ENCODE measurements around the gene MRGPRD.
A peak's percentile ranks its signal among the peaks of the same experiment; 100 is the strongest.
"Not testable (repeated sequence)": the region's sequence is repeated elsewhere in the genome, so short reads cannot be mapped to it uniquely, and the experiment has no call there.

Gene MRGPRD

DNA sequence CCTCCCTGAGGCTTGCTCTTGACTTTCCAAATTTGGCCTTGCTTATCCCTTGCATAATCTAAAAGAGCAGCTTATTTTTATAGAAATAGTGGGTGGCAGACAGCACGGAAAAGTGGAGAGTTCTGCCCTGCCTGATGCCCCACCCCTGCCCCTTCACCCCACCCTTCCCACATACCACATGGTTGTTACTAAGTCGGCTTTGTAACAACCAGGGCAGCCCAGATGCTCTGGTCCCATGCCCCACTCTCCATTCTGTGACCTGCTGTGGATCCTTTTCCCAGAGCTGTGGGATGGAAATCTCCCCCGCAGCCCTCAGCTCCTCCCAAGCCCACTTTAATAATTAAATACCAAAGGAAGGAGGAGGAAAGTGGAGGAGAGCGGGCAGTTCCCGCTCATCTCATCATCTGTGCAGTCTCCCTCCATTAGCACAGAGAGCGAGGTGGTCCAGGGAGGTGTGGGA lies 21.4 kb upstream of the MRGPRD start:
- peaks cover 3% of the 10 kb centered on the region for H3K4me1 ChIP-seq (ENCODE audit: insufficient read depth, insufficient read length)
- H3K9ac ChIP-seq (ENCODE audit: insufficient read length, low read depth) = no peak overlapping the region
- no peak for DNase-seq (ENCODE audit: low read depth, low spot score)
- H3K27me3 ChIP-seq (ENCODE audit: insufficient read depth, insufficient read length) = no peaks in the 10 kb centered on the region
- no peak for TF ChIP-seq SUZ12 (IDR thresholded peaks at IDR 0.05; ENCODE audit: extremely low read depth, insufficient read depth, insufficient read length)
- H3K9me3 ChIP-seq (ENCODE audit: insufficient read depth, low read length) = no peaks in the 10 kb centered on the region
- no peak overlapping the region for H3K4me3 ChIP-seq (ENCODE audit: insufficient read length, low read depth)
- peaks cover 39% of the 10 kb centered on the region for H3K36me3 ChIP-seq (ENCODE audit: insufficient read depth, insufficient read length, low read length)

DNA sequence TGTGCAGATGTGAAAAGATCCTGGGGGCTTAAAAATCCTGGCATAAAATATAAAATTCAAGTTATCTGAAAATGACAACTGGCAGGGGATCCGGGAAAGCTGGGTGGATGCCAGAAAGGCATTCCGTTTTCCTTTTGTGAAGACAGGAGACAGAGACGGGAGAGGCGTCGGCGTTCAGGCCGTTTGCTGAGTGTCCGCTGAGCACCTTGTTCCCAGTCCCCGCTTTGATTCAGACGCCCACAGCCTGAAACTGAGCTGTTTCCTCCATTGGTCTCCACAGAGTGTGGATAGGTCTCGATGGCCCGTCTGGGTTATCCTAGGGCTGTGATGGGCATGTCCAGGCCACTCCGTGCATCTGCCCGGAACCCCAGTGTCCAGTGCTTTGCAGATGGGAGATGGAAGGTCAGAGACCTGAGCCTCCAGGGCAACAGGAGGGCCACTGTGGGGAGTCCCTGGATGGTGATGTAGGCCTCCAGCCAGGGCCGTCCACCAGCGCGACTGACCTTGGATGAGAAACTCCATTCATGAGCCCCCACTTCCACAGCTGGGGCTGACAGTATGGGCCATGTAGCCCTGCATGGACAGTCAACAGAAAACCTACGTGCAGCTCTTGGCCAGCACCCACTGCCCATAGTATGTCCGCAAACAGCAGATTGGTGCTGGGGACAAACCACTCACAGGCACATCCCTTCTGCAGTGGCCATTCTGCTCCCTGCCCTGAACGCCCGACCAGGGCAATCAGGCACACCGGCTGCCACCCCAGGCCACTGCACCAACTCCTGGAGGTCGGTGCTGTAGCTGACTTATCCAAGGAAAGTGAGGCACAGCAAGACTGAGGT lies 20.7 kb upstream of the MRGPRD start:
- Histone ChIP-seq H3K27me3 (ENCODE audit: insufficient read depth, insufficient read length) (no peaks in the 10 kb centered on the region), H3K4me3 (ENCODE audit: insufficient read length, low read depth) (no peak overlapping the region), H3K9me3 (ENCODE audit: insufficient read depth, low read length) (no peaks in the 10 kb centered on the region), H3K36me3 (ENCODE audit: insufficient read depth, insufficient read length, low read length) (peaks cover 32% of the 10 kb centered on the region), H3K9ac (ENCODE audit: insufficient read length, low read depth) (no peak overlapping the region), H3K4me1 (ENCODE audit: insufficient read depth, insufficient read length) (no peaks in the 10 kb centered on the region)
- no peak for TF ChIP-seq YY1 (IDR thresholded peaks at IDR 0.05; ENCODE audit: insufficient read depth, insufficient read length)
- no peak for DNase-seq (ENCODE audit: low read depth, low spot score)

DNA sequence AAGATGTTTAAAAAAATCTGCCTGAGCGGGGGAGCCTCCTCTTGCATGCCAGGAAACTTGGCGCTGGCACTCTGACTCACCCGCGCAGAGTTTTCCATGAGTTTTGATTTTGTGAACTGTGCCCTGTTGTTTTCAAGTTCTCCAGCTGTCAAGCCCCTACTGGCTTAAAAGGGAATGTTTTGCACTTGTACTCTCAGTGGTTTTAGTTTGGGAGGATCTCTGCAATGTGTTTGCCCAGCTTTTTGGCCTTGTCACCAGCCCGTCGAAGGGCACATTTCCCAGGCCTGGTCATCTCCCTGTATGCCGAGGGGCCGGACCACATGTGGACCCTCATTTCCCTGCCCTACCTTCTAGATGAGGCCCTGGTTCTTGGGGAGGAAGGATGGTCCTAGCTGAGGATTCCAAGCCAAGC lies 20.1 kb upstream of the MRGPRD start:
- H3K4me1 ChIP-seq (ENCODE audit: insufficient read depth, insufficient read length) = no peaks in the 10 kb centered on the region
- no peaks in the 10 kb centered on the region for H3K27me3 ChIP-seq (ENCODE audit: insufficient read depth, insufficient read length)
- H3K36me3 ChIP-seq (ENCODE audit: insufficient read depth, insufficient read length, low read length) = peaks cover 26% of the 10 kb centered on the region
- no peak overlapping the region for H3K4me3 ChIP-seq (ENCODE audit: insufficient read length, low read depth)
- TF ChIP-seq YY1 (IDR thresholded peaks at IDR 0.05; ENCODE audit: insufficient read depth, insufficient read length) = no peak
- TF ChIP-seq SUZ12 (IDR thresholded peaks at IDR 0.05; ENCODE audit: extremely low read depth, insufficient read depth, insufficient read length) = no peak
- no peak for TF ChIP-seq ZNF274 (IDR thresholded peaks at IDR 0.05; ENCODE audit: low read depth, low read length)
- no peak overlapping the region for H3K9ac ChIP-seq (ENCODE audit: insufficient read length, low read depth)
- DNase-seq (ENCODE audit: low read depth, low spot score) = no peak
- H3K9me3 ChIP-seq (ENCODE audit: insufficient read depth, low read length) = no peaks in the 10 kb centered on the region

DNA sequence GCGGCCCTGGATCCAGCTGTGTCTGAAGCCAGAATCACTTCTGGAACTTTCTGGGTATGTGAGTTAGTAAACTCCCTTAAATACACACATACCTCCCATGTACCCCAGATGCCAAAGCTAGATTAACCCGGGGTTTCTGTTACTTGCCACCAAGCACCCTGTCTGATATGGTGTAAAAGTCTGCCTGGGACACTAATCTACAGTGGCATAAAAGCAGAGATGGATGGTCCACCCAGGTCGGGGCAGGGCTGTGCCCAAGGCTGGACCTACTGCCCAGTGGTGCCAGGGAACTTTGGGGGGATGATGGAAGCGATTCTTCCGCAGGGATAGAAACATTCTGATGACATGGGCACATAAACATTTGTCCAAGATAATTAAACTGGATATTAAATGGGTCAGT lies 19.6 kb upstream of the MRGPRD start:
- H3K4me1 ChIP-seq (ENCODE audit: insufficient read depth, insufficient read length) = no peaks in the 10 kb centered on the region
- peaks cover 22% of the 10 kb centered on the region for H3K36me3 ChIP-seq (ENCODE audit: insufficient read depth, insufficient read length, low read length)
- H3K9ac ChIP-seq (ENCODE audit: insufficient read length, low read depth) = no peak overlapping the region
- DNase-seq (ENCODE audit: low read depth, low spot score) = no peak
- no peak for TF ChIP-seq ZNF274 (IDR thresholded peaks at IDR 0.05; ENCODE audit: low read depth, low read length)
- no peak for TF ChIP-seq YY1 (IDR thresholded peaks at IDR 0.05; ENCODE audit: insufficient read depth, insufficient read length)
- TF ChIP-seq SUZ12 (IDR thresholded peaks at IDR 0.05; ENCODE audit: extremely low read depth, insufficient read depth, insufficient read length) = no peak
- H3K4me3 ChIP-seq (ENCODE audit: insufficient read length, low read depth) = no peak overlapping the region
- H3K9me3 ChIP-seq (ENCODE audit: insufficient read depth, low read length) = no peaks in the 10 kb centered on the region
- no peaks in the 10 kb centered on the region for H3K27me3 ChIP-seq (ENCODE audit: insufficient read depth, insufficient read length)

DNA sequence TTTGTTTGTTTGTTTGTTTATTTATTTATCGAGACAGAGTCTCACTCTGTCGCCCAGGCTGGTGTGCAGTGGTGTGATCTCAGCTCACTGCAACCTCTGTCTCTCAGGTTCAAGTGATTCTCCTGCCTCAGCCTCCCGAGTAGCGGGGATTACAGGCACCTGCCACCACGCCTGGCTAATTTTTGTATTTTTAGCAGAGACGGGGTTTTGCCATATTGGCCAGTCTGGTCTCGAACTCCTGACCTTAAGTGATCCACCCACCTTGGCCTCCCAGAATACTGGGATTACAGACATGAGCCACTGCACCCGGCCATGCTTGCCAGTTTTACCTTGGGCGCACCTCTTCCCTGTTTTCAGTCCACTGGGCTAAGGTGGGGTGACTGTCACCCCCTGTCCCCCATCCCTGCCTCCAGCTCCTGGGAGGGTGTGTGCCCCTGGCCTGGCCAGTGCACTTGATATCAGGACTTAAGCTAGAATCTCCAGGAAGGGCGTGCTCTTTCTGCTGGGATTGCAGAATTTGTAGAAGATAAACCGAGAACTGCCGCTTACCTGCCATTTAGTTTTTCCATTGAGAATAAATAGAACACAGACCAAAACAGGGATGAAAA lies 19.1 kb upstream of the MRGPRD start:
- H3K36me3 ChIP-seq (ENCODE audit: insufficient read depth, insufficient read length, low read length) = peaks cover 17% of the 10 kb centered on the region
- H3K4me1 ChIP-seq (ENCODE audit: insufficient read depth, insufficient read length); H3K4me3 ChIP-seq (ENCODE audit: insufficient read length, low read depth); H3K27me3 ChIP-seq (ENCODE audit: insufficient read depth, insufficient read length); DNase-seq (ENCODE audit: low read depth, low spot score); H3K9ac ChIP-seq (ENCODE audit: insufficient read length, low read depth); H3K9me3 ChIP-seq (ENCODE audit: insufficient read depth, low read length): not testable (repeated sequence)

DNA sequence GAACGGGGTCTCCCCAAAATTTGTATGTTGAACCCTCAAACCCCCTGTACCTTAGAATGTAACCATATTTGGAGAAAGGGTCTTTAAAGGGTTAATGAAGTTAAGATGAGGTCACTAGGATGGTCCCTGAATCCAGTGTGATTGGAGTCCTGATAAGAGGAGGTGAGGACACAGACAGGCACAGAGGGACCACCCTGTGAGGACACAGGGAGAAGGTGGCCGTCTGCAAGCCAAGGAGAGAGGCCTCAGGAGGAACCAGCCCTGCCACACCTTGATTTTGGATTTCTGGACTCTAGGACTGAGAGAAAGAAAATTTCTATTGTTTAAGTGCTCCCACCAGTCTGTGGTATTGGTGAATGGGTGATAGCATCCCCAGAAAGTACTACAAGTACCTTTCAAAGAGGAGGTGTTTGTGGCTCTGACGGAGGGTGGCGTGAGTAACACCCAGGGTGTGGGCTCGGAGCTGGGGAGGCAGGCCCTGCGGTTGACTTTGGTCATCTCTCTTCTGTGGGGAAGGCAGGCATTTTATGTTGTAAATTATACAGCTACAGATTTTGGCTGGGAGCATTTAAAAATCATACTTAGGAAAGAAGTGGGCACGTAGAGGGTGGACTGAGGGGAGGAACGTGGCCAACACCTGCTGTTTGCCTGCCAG lies 18.4 kb upstream of the MRGPRD start:
- H3K27me3 ChIP-seq (ENCODE audit: insufficient read depth, insufficient read length) = no peaks in the 10 kb centered on the region
- peaks cover 10% of the 10 kb centered on the region for H3K36me3 ChIP-seq (ENCODE audit: insufficient read depth, insufficient read length, low read length)
- H3K4me3 ChIP-seq (ENCODE audit: insufficient read length, low read depth) = no peak overlapping the region
- no peak for DNase-seq (ENCODE audit: low read depth, low spot score)
- TF ChIP-seq ZNF274 (IDR thresholded peaks at IDR 0.05; ENCODE audit: low read depth, low read length) (no peak), SUZ12 (IDR thresholded peaks at IDR 0.05; ENCODE audit: extremely low read depth, insufficient read depth, insufficient read length) (no peak), YY1 (IDR thresholded peaks at IDR 0.05; ENCODE audit: insufficient read depth, insufficient read length) (no peak)
- H3K9ac ChIP-seq (ENCODE audit: insufficient read length, low read depth) = no peak overlapping the region
- H3K9me3 ChIP-seq (ENCODE audit: insufficient read depth, low read length) = no peaks in the 10 kb centered on the region
- no peaks in the 10 kb centered on the region for H3K4me1 ChIP-seq (ENCODE audit: insufficient read depth, insufficient read length)

DNA sequence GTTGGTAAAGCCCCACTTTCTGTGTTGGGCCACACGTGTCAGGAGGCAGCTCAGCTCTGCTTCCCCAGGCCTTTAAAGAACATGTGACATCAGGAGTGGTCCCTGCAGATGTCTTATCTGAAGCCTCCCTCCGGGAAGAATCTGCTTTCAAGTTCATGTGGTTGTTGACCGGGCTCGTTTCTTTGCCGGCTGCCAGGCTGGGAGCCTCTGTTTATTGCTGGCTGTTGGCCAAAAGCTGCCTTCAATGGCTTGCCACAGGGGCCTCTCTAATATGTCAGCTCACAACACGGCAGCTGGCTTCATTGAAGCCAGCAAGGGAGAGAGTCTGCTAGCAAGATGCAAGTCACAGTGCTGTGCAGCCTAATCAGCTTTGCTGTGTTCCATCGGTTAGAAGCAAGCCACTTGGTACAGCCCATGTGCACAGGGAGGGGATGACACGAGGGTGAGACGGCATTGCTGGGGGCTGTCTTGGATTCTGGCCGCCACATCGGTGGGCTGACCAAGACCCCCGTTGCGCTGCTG lies 17.7 kb upstream of the MRGPRD start:
- H3K36me3 ChIP-seq (ENCODE audit: insufficient read depth, insufficient read length, low read length) = peaks cover 3% of the 10 kb centered on the region
- TF ChIP-seq SUZ12 (IDR thresholded peaks at IDR 0.05; ENCODE audit: extremely low read depth, insufficient read depth, insufficient read length) (no peak), ZNF274 (IDR thresholded peaks at IDR 0.05; ENCODE audit: low read depth, low read length) (no peak), YY1 (IDR thresholded peaks at IDR 0.05; ENCODE audit: insufficient read depth, insufficient read length) (no peak)
- H3K9me3 ChIP-seq (ENCODE audit: insufficient read depth, low read length) = no peaks in the 10 kb centered on the region
- H3K9ac ChIP-seq (ENCODE audit: insufficient read length, low read depth) = peak overlapping the region; percentile 32
- H3K4me3 ChIP-seq (ENCODE audit: insufficient read length, low read depth) = no peak overlapping the region
- no peaks in the 10 kb centered on the region for H3K4me1 ChIP-seq (ENCODE audit: insufficient read depth, insufficient read length)
- no peaks in the 10 kb centered on the region for H3K27me3 ChIP-seq (ENCODE audit: insufficient read depth, insufficient read length)
- no peak for DNase-seq (ENCODE audit: low read depth, low spot score)
